Vein endothelial cell (primary cell): ENCODE data around the gene ABHD2. TPM values are rescaled to one million over a fixed set of nuclear protein-coding genes. Genes with fewer than 3 reads are reported as not detected.

Experiments used
- small RNA-seq: library from RNA; depleted of rRNA; stranded (forward); fragments of <200 nt; gene quantifications from one replicate; pipeline ENCODE3, GENCODE V24; 2012
- total RNA-seq: library from RNA; depleted of rRNA; stranded (reverse); fragments of >200 nt; gene quantifications from 2 replicates; pipeline ENCODE4 v1.2.3, GENCODE V29; 2012

The ABHD2 gene, protein sequence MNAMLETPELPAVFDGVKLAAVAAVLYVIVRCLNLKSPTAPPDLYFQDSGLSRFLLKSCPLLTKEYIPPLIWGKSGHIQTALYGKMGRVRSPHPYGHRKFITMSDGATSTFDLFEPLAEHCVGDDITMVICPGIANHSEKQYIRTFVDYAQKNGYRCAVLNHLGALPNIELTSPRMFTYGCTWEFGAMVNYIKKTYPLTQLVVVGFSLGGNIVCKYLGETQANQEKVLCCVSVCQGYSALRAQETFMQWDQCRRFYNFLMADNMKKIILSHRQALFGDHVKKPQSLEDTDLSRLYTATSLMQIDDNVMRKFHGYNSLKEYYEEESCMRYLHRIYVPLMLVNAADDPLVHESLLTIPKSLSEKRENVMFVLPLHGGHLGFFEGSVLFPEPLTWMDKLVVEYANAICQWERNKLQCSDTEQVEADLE
- total RNA-seq: 59.0 and 60.4 TPM in 2 replicates

GRCh38 chr15:89087830-89088604, at the start of gene ABHD2:
Gene ABHD2 (plus strand): TSS chr15:89088456. CDS start chr15:89116328, 27,872 bp downstream.

DNA sequence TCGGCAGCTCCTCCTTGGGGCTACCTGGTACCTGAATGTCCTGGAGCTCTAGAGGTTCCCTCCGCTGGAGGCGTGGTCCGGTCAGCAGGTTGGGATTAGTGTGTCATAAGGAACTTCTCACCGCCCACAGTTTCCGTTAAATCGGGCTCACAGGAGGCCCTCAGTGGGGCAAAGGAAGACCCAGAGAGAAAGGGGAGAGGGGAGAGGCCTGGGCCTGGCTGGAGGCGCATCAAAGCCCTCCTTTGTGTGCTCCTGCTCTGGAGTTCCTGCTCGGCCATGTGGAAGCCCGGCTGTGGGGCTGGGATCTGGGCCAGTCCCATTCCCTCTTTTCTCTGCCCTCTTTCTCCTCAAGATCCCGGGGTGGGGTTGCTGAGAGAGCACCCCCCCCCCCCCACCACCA, 133.3 kb downstream of the ABHD2 start, which contains the start of gene RLBP1:
Gene RLBP1 (minus strand): TSS at position 37 of the 400 bp plus-strand sequence. CDS start 2,604 bp downstream, outside the sequence.

DNA sequence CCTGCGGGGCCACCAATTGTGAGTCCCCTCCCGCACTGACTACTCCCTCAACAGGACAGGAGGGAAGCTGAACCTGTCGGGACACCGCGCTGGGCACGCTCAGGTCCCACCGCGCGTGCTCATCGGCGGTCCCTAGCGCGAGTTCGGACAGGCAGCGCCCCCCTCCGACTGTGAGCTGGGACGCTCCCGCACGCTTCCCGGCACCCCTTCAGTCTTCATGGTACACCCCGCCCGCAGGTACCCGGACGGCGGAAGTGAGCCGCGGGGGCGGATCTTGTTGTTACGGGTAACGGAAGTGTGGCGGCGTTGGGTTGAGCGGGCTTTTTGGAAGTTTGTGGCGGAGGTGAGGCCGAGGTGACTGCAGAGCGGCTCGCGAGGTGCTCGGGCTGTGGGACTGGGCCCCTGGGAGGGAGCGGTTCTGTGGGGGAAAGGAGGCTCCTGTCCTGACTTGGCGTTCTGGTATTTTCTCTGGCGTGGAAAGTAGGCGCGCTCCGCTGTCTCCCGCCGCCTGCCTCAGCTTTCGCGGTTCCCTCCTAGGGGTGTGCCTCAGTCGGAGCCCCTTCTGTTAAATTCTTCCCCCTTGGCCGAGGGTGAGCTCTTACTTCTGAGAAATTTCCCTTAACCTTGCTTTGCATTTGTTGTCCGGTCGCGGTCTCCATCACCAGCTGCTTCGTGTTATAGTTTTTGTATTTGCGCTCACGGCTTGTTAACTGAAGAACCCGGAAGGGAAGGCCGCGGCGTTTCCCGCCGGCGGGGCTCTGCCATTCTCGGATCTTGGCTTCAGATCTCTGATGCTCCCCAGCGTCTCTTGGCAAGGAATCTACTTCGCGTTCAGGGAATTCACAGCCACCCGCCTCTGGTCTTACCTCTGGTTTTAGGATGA, 155.7 kb downstream of the ABHD2 start, which contains the start of gene FANCI:
Gene FANCI (plus strand): TSS at position 289 of the 883 bp plus-strand sequence. CDS start 3,669 bp downstream, outside the sequence.

Small RNA genes lying within 50 kb of the gene (small RNA-seq; reads per million reads assigned to genes)
- not detected for gene RNU7-195P

Other genes with a start within 250 kb of the ABHD2 start
- gene HAPLN3, start 192.9 kb upstream of the ABHD2 start, total RNA-seq: 25.4 and 98.3 TPM in 2 replicates
- 19.8 and 24.2 TPM in 2 replicates for gene MFGE8, start 175.1 kb upstream of the ABHD2 start, total RNA-seq
- gene RLBP1, start 133.1 kb downstream of the ABHD2 start, total RNA-seq: not detected in 2 replicates
- 19.9 and 30.0 TPM in 2 replicates for gene FANCI, start 155.5 kb downstream of the ABHD2 start, total RNA-seq
- 76.9 and 88.5 TPM in 2 replicates for gene POLG, start 246.4 kb downstream of the ABHD2 start, total RNA-seq